H7 (cell line): ENCODE results near the gene TTPAL. TPM values are rescaled to one million over a fixed set of nuclear protein-coding genes. Genes with fewer than 3 reads are reported as not detected.
A peak's percentile ranks its signal among the peaks of the same experiment; 100 is the strongest.

Experiments used
- DNase-seq: peaks from one replicate; pipeline ENCODE4 v3.0.0; 2012
- H3K27me3 ChIP-seq: 2 replicates; pipeline ENCODE4 v1.6.0; 2011; ENCODE audit warnings: mild to moderate bottlenecking, low read length; ENCODE audit not compliant: control insufficient read depth, insufficient read depth
- H3K36me3 ChIP-seq: replicated peaks from 2 replicates; pipeline ENCODE4 v1.5.1; 2011; ENCODE audit warnings: low read length; ENCODE audit not compliant: control insufficient read depth, insufficient read depth
- H3K4me3 ChIP-seq: 2 replicates; pipeline ENCODE4 v1.5.1; 2011; ENCODE audit warnings: low read depth, mild to moderate bottlenecking, control low read depth, low read length, moderate library complexity; ENCODE audit not compliant: insufficient read depth
- total RNA-seq: library from RNA; depleted of rRNA; stranded (reverse); fragments of >200 nt; shearing (Covaris generic); gene quantifications from 2 replicates; pipeline ENCODE4 v1.2.3, GENCODE V29; 2014; rRNA removed

TTPAL gene
- total RNA-seq: 3.6 TPM in 2 replicates

GRCh38 chr20:44475694-44476560 lies at the start of gene TTPAL:
Gene TTPAL (plus strand): TSS chr20:44475874. CDS start chr20:44480000, 4,126 bp downstream.
- no peaks in the 10 kb centered on the region; the same call in 1 of the 2 replicates for H3K36me3 ChIP-seq
- DNase-seq: peak; percentile 98

GRCh38 chr20:44425923-44426322 lies 49.8 kb upstream of the TTPAL start:
- Histone ChIP-seq H3K27me3 (no peaks in the 10 kb centered on the region), H3K36me3 (no peaks in the 10 kb centered on the region), H3K4me3 (no peak overlapping the region)
- no peak for DNase-seq

More at GRCh38 chr20:44475694-44476560, at the start of gene TTPAL:
- Histone ChIP-seq H3K4me3 (peak within 1 kb of the TSS; percentile 76), H3K27me3 (no peaks in the 10 kb centered on the region)

- H3K27me3 ChIP-seq: no peaks in the 10 kb centered on the region
- no peak for DNase-seq
- no peaks in the 10 kb centered on the region for H3K36me3 ChIP-seq
- H3K4me3 ChIP-seq: no peak overlapping the region
Measured at GRCh38 chr20:44426879-44427790, 48.5 kb upstream of the TTPAL start.

GRCh38 chr20:44427804-44428173 lies 47.9 kb upstream of the TTPAL start:
- DNase-seq: no peak
- H3K27me3 ChIP-seq: no peaks in the 10 kb centered on the region
- no peaks in the 10 kb centered on the region for H3K36me3 ChIP-seq
- no peak overlapping the region for H3K4me3 ChIP-seq

GRCh38 chr20:44428174-44429016 lies 47.3 kb upstream of the TTPAL start:
- H3K4me3 ChIP-seq: no peak overlapping the region
- no peaks in the 10 kb centered on the region for H3K36me3 ChIP-seq
- H3K27me3 ChIP-seq: no peaks in the 10 kb centered on the region
- no peak for DNase-seq

- H3K27me3 ChIP-seq: no peaks in the 10 kb centered on the region
- no peak for DNase-seq
- H3K4me3 ChIP-seq: no peak overlapping the region
Measured at GRCh38 chr20:44429017-44429339, 46.7 kb upstream of the TTPAL start.

GRCh38 chr20:44429419-44430269 lies 46.0 kb upstream of the TTPAL start:
- Histone ChIP-seq H3K4me3 (no peak overlapping the region), H3K27me3 (no peaks in the 10 kb centered on the region), H3K36me3 (no peaks in the 10 kb centered on the region)
- DNase-seq: no peak

More at GRCh38 chr20:44429017-44429339, 46.7 kb upstream of the TTPAL start:
- no peaks in the 10 kb centered on the region for H3K36me3 ChIP-seq

GRCh38 chr20:44430270-44431065 lies 45.2 kb upstream of the TTPAL start:
- no peak for DNase-seq
- H3K27me3 ChIP-seq: no peaks in the 10 kb centered on the region
- no peak overlapping the region for H3K4me3 ChIP-seq
- no peaks in the 10 kb centered on the region for H3K36me3 ChIP-seq

GRCh38 chr20:44431118-44431501 lies 44.6 kb upstream of the TTPAL start:
- Histone ChIP-seq H3K4me3 (no peak overlapping the region), H3K36me3 (no peaks in the 10 kb centered on the region), H3K27me3 (no peaks in the 10 kb centered on the region)
- no peak for DNase-seq

- H3K27me3 ChIP-seq: no peaks in the 10 kb centered on the region
- H3K36me3 ChIP-seq: no peaks in the 10 kb centered on the region
- peak; percentile 41 for DNase-seq
- no peak overlapping the region for H3K4me3 ChIP-seq
Measured at GRCh38 chr20:44431502-44432234, 44.0 kb upstream of the TTPAL start.

- no peaks in the 10 kb centered on the region for H3K36me3 ChIP-seq
- no peak for DNase-seq
- no peaks in the 10 kb centered on the region for H3K27me3 ChIP-seq
- H3K4me3 ChIP-seq: no peak overlapping the region
Measured at GRCh38 chr20:44432618-44433577, 42.8 kb upstream of the TTPAL start.
